Renal cortex interstitium (tissue), 11 donors: Measurements from ENCODE around the gene HCFC1. TPM values are rescaled to one million over a fixed set of nuclear protein-coding genes. Genes with fewer than 3 reads are reported as not detected.
"Not testable (repeated sequence)": the region's sequence is repeated elsewhere in the genome, so short reads cannot be mapped to it uniquely, and the experiment has no call there.

Experiments used
- DNase-seq, 11 donors: peaks; one replicate each; pipeline ENCODE4 v3.0.0-alpha.2; 2013; ENCODE audit warnings: low read depth in 9 of 11, low spot score in 4 of 11; ENCODE audit errors: extremely low read depth in 1 of 11
- polyA plus RNA-seq, 3 donors: library from polyadenylated mRNA; unstranded; fragments of 120-200 nt; gene quantifications; one replicate each; pipeline ENCODE4 v1.2.1, GENCODE V29; 2013; ENCODE audit not compliant: insufficient read length in 3 of 3

HCFC1 gene
- polyA plus RNA-seq, 3 donors: 40.8 to 52.0 (median 45.7) TPM

DNA sequence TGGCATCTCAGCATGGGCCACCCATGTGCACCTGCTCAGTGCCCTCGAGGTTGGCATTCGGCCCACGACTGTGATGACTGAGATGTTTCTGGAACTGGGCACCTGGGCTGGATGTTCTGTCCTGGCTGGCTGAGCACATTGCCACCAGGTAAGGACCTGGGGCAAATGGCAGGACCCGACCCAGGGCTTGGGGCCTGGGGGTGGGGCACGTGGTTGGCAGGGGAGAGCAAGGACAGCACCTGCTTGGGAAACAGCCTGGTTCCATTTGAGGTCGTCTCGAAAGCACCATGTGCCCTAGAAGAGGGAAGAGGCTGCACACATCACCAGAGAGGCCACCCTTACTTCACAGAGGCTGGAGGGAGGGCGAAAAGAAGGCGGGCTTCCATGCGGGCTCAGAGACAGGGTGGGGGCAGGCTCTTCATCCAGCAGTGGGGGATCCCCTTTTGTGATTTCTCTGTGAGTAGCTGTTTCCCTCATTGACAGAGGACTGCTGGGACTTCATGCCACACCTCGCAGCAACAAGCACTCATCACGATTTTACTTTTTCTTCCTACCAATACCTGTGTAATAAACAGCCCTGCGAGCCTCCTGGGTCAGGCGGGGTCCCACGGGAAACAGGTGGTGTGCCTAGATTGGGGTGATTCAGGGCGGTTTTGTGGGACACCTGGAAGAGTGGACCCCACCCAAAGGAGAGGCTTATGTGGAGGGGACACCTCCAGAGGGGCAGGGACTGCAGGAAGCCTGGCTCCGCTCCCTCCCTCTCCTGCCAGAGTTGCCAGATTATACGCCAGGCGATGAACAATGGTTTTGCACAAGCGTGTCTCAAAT, 12.9 kb upstream of the HCFC1 start:
- no peak for DNase-seq

GRCh38 chrX:153983321-153983801, 11.7 kb upstream of the HCFC1 start:
- DNase-seq: no peak

GRCh38 chrX:153981771-153982533, 10.3 kb upstream of the HCFC1 start:
- no peak for DNase-seq

DNA sequence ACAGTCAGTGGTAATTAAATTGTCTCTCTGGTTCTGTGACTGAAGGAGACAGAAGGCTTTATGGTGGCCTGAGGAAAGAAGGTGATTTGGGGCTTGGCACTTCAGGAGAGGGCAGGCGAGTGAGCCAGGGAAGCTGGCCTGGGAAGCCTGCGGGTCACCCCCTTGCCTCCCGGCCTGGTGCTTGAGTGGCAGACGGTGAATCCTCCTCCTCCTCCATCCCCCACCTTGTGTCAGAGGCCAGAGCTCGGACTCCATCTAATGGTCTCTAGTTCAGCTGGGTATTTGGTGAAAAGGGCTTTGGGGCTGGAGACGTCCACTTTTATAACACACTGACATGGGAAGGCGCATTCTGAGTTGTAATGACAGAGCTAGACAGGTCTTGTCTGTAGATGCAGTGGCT, 9.6 kb upstream of the HCFC1 start:
- DNase-seq: no peak

GRCh38 chrX:153980394-153980793, 8.8 kb upstream of the HCFC1 start:
- not testable (repeated sequence) for DNase-seq

DNA sequence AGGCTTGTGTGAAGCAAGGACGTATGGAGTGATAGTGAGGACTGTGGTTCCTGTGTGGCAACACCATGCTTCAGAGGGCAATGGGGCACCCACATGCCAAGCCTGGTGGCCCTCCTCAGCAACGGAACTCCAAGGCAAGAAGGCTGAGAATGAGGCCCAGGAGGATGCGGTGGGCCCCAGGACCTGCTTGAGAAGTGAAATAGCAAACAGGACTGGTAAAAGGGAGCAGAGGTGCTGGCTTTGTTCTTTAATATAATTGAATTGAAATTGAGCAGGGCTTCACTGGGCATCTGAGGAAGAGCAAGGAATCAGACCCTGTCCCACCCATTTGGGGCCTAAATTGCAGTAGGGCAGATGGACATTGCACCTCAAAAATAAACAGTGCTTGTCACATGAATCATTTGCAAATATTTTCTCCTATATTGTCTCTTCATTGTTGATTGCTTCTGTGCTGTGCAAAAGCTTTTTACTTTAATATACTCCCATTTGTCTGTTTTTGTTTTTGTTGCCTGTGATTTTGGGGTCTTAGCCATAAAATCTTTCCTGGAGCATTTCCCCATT, 3.2 kb upstream of the HCFC1 start:
- no peak for DNase-seq

DNA sequence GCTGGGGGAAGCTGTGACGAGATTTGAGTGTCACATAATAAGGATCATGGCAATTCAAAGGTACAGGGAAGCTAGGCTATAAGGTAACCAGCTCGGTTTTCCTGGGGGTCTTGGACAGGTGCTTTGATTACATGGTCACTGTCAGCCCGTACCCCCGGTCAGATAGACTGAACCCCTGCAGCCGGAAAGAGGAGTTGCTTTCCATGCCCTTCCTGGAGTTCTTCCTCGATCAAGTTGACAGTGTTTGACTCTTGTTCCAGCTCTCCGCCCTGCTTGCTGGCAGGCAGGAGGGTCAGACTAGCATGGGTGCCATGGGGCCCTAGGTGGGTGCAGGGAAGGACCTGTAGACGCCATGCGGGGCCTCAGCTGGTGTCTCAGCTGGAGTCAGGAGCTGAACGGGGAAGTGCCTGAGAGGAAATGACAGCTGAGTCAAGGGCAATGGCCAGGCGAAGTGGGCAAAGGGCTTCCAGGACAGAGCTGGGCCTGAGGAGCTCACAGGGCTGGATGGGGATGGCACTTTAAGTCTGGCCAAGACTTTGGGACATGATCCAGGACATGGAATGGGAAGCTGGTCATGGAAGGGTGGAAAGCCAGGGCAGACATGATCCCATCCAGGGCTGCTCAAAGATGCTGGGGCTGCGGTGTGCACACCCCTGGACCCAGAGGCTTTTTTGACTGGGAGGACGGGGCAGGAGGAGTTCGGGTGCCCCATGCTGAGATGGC, 2.5 kb upstream of the HCFC1 start:
- DNase-seq: no peak

DNA sequence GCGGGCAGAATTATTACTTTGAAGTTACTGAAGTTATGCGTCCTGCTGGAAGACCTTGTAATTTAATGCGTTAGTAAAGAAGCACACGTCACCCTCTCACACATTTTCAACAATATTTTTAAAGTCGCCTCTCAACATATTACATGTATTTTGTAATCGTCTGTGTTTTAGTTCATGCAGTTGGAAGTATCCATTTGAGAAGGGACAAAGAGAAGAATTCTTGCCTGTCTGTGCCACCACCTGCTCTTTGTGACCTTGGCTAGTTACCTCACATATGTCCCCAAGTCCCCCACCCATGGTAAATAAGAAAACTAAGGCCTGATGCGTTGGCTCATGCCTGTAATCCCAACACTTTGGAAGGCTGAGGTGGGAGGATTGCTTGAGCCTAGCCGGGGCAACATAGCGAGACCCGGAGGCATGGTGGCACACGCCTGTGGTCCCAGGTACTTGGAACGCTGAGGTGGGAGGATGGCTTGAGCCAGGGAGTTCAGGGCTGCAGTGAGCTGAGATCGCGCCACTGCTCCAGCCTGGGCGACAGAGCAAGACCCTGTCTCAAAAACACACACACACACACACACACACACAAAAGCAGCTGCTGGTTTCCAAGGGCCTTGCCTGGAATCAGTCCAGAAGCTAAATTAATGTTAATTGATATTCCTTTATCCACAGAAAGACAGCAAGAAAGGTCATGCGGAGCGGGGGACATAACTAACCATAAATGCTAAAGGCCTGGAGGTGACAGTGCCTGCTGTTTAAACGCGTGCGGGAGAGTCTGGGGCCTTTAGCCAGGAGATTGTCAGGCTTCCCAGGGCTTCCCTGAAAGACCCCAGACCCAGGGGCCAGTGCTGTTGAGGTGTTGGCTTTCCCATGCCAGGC, 1.7 kb upstream of the HCFC1 start:
- no peak for DNase-seq

DNA sequence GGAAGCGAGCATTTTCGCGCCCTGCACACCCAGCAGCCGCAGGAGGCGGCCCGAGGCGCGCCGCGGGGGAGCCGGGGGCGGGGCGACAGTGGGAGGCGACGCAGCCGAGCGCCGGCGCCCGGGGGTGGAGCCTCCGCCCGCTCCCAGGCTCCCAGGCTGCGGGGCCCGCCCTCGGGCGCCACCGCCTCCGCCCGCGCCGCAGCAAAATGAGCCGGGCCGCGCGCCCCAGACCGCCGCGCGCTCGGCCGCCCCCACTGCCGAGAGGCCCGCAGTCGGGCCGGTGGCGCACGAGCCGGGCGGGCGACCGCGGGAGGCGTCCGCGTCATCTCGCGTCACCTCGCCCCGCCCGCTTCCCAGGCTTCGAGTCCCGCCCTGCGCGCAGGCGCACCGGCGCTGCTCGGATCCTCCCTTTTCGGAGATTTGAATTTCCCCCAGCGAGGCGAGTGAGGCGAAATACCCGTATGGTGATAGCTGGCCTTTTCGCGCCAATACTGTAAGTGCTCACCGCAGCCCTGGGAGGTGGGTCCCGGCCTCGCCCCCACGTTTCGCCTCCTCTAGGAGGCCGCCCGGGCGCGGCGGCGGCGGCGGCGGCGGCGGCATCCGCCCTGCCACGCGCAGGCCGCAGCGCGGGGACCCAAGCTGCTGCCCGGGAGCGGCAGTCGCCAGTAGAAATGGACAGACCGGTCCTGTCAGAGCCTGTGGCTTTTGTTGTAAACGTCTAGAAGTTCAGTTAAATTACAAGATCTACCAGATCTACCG, 929 bp upstream of the HCFC1 start, which contains the start of gene TMEM187:
TSS of gene TMEM187 (plus strand) at position 387 of the 759 bp plus-strand sequence. CDS start 9,309 bp downstream, outside the sequence.
- peak in 10 of 11 donors; percentile 50 to 85 (median 78) for DNase-seq

DNA sequence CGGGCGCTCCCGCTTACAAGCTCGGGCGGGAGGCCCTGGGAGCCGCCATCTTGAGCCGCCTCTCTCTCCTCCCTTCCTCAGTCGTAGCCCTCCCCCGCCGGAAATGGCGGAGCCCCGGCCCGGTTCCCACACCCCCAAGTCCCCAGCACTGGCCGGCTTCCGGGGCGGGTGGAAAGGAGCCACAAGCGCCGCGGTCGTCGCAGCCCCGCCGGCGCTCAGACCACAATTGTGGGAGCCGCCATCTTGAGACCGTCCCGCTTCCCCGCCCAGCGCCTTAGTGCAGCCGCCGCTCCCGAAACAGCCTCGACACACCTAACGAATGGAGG, 531 bp downstream of the HCFC1 start:
- peak in 5 of 11 donors; percentile 80 to 88 (median 83) for DNase-seq

- DNase-seq: peak in 1 of 11 donors; percentile 57
These were observed 1.1 kb downstream of the HCFC1 start for GRCh38 chrX:153970357-153971123.

- DNase-seq: no peak
These were observed 1.7 kb downstream of the HCFC1 start for GRCh38 chrX:153969904-153970356.

- DNase-seq: no peak
These were observed 2.3 kb downstream of the HCFC1 start for GRCh38 chrX:153969125-153969903.

GRCh38 chrX:153968754-153969124, 2.9 kb downstream of the HCFC1 start:
- DNase-seq: no peak

DNA sequence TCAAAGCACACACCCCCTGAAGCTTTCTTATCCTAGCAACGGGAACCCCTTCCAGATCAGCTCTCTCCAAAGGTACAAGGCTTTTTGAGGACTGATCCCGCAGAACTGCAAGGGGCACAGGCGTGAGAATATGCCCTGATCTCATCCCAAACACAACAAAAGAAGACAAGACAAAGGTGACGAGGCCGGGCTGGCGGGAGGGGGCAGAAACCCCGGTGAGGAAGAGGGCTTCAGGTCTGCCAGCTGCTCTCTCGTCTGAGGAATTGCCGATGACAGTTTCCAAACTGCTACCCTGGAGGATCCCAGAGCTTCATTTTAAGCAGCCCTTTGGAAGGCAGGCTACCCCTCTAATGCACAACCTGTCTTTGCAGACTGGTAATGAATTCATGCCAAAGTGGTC, 3.4 kb downstream of the HCFC1 start:
- DNase-seq: no peak

GRCh38 chrX:153967536-153968224, 3.9 kb downstream of the HCFC1 start:
- DNase-seq: no peak
